Inflammatory macrophage treated with lipopolysaccharide for 1 hour (primary cell): ENCODE data around the gene CADM1.

Experiments
- DNase-seq, 2 donors: peaks; one replicate each; pipeline ENCODE4 v3.0.0-alpha.2; 2020 to 2022

Gene CADM1

DNA sequence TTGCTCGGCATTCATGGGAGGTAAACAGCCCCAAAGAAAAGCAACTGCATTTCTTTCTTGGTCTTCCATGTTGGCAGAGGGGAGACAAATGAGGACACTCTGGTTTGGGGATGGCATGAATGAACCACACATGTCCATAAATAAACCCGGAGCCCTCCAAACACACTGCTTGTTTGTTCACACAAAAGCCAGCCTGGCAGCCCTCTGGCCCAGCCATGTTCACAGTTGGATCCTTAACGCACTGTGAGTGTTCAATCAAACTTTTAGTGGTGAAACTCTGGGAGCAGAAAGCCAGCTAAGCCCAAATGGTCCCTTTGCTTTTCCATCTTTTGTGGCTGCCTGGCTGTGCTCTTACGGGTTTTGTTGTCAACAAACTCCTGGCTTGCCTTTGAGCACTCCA lies 336.8 kb downstream of the CADM1 start:
- no peak for DNase-seq

DNA sequence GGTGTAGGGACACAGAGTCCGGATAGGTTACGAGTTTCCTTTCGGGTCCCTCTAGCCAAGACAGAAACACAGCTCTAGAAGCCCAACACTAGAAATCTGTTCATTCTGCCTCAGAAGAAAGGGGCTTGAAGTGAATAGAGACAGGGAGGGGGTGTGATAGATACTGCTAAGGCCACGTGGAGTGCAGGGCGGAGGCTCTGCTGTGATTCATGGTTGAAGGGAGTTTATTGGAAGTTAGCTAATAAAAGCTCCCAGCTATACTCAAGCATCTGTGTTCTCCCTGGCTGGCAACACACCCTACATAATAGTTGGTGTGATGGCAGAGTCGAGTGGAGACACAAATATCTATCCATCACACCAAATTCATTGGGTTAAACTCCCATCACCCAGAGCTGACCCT lies 337.4 kb downstream of the CADM1 start:
- DNase-seq, result no peak

DNA sequence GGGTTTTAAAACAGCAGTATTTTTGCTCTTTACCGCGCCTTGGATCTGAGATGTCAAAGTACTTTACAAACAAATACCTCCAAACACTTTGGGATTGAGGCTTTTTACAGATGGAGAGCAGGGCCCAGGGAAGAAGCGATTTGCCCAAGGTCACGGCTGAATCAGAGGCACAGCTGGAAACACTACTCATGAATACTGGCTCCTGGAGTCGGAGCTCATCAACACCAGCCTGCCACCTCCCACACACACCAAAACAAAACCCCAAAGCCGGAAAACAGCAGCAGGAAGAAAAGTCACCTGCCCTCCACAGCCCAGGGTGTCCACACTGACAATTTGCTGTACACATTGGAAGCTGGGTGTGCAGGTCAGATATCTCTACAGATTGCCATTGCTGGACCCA lies 339.4 kb downstream of the CADM1 start:
- DNase-seq, result no peak

DNA sequence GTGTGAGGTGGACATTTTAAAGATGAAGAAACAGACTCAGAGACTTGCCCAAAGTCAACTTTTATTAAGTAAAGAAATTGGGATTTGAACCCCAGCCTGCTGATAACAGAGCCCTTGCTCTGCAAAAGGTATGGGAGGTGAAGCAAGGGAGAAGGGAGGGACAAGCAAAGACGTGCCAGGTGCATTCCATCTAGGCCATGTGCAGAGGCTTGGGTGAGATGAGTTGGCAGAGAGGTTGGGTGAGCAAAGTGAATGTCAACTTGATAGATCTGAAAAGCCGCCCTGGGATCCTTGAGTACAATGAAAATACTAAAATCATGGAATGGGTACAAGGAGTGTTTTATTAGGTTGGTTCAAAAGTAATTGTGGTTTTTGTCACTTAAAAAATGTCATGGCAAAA lies 341.3 kb downstream of the CADM1 start:
- DNase-seq, result no peak

DNA sequence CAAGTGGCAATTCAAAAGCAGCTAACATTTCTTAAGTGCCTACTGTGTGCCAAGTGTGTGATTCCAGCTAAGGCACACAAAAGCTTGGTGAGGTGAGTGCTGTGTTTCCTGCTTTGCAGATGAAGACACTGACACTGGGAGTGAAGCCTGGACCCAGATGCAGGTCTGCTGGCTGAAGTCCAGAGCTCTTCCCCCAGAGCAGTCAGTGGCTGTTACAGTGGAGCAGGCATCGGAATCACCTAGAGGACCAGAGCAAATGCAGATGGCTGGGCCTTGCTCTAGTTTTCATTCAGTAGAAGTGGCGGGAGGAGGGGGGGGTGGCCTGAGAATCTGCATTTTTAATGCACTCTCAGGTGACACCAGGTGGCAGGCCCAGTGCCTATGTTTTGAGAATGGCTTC lies 342.3 kb downstream of the CADM1 start:
- no peak for DNase-seq

DNA sequence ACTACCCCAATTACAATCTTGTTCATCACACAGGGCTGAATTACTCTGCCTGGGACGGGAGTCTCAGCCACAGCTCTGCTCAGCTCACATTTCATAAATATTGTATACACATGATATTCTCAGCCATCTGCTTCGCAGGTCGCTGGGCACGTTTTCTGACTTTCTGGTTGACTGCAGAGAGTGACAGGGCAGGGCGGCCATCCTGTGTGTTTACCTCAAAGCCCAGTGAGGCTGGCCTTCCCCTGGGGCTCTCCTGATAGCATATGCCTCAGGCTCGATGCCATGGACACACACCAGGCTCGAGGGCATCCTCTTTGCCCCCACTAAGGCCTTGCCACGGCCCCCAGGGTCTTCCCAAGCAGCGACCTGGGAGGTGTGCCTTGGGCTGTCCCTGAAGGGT lies 345.0 kb downstream of the CADM1 start:
- DNase-seq, result no peak

DNA sequence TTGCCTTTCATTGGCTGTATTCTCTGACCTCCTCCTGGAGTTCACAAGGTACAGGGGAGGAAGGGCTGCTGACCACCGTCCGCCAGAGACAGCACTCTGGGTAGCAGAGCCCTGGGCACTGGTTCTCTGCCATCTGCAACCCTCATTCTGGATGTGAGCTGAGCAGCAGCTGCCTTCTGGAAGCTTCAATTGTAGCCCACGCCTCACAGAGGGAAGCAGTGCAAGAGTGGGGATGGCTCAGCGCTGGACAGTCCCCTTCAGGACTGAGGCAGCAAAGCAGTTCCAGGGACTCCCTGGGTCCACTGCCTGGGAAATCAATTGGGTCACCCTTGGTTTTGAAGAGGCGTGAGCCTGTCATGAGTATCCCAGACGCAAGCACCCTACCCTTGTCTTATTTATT lies 346.2 kb downstream of the CADM1 start:
- no peak for DNase-seq

DNA sequence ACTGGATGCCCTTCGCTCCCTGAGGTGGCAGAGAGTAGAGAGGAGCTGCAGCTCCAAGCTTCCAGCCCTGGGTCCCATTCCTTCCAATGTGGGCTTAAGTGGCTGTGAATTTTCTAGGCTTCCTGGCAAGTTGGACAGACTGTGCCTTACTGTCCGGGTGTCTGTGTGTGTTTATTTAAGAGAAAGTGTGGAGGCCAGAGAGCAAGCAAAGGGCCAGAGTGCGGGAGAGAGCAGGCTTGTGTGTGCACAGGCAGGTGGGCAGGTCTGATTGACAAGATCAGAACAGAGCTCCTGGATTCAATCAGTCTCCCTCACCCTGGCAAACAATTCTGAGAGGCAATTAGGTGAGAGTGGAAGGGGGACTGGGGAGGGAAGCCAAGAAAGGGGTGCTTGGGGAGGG lies 347.0 kb downstream of the CADM1 start:
- DNase-seq, result no peak

DNA sequence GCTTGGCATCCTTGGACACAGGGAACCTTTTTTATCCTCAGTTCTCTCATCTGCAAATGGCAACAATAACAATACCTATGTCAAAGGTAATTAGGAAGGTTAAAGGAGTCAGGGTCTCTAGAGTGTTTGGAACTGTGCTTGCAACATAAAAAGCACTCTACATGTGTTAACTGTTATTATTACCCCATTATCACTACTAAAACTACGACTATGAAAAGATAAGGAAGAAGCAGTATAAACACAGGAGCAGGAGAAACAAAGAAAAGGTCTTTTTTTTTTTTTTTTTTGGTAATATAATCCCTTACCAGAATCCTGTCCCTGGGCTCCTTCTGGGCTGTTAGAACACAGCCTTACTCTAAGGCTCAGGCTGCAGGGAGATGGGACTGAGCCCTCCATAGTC lies 348.2 kb downstream of the CADM1 start:
- DNase-seq, result no peak

DNA sequence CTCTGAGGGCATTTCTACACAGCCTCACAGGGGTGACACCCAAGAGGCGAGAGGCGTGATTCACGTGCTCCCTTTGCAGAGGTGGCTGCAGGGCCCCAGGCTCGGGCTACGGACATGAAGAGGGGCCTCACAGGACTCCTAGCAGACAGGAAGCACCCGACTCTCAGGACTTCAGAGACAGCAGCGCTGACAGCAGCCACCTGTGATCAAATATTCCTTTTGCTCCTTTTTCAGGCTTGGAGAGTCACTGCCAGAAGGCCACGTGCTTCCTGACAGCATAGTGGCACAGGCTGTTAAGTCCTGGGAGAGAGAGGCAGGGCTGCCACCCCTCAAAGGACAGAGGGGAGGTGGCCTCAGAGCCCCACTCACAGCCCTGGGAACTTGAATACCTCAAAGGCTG lies 348.9 kb downstream of the CADM1 start:
- DNase-seq, result no peak

DNA sequence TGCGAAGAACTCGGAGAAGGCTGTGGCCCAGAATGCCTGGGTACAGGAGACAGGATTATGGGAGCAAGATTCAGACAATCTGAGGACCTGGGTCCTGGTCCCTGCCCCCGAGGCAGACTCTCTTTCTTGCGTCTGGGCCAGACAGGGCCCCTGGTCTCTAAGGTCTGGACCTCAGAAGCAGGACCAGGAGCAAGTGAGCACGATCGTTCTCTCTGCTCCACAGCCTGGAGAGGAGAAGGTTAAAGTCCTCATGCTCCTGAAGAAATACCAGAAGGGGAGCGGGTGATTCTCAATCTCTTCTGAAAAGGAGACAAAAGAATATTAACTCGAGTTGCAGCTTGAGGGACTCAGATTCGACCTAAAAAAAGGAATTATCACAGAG lies 349.9 kb downstream of the CADM1 start:
- DNase-seq, result no peak

DNA sequence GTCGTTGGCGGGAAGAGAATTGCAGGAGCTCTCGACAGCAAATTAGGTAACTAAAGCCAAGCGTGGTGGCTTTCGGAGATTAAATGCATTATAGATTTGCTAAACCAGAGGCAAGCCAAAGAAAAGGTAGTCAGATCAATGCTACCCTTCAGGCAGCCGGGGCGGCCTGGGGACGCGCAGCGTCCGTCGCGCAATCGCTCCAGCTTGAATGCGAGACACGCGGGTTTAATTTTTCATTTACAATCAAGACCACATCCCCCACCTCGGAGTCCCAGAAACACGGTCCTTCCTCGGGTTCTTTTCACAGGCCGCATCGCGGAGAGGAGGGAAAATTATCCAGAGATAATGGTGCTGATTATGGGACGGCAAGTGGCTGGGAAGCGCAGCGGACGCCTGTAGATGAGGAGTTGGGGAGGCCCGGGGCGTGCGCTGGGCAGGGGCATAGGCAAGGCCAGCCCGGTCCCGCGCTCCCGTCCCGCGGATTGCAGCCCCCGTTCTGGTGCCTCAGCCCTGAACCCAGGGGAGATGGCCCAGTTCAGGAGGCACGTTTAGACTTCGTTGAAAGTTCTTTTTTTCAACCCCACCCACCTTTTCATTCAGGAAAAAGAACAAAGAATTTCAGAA lies 350.4 kb downstream of the CADM1 start:
- no peak for DNase-seq

DNA sequence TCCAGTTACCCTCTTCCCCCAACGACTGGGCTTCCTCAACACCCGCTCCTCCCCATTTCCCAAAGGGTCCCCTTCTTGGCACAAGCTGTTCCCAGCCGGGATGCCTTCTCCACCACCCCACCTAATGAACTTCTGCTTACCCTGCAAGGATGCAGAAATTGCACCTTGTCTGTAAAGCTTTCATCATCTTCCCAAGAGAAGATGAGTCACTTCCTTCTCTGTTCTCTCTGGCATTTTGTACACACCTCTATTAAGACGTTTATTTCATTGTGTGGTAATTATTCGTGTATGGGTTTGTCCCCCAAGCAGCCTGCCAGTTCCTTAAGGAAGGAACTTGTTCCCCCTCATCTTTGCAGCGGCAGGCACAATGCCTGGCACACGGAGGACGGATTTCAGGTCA lies 351.1 kb downstream of the CADM1 start:
- DNase-seq, result no peak

DNA sequence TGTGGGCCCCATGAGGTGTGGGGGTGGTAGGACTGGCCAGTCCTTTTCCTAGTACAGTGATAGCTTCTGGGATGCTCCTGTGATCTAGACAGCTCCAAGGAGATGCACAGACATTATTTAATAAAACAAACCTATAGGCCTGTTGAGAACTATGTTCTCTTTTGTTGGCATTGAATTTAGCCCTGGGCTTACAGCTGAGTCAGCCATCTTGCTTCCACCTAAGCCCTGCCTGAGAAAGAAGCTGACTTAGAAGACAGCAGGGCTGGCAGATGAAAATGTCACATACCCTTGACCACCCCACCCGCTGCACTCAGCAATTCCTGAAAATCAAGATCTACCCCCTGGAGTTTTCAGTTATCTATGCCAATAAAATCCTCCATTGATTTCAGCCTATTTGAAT lies 353.2 kb downstream of the CADM1 start:
- DNase-seq, result no peak

DNA sequence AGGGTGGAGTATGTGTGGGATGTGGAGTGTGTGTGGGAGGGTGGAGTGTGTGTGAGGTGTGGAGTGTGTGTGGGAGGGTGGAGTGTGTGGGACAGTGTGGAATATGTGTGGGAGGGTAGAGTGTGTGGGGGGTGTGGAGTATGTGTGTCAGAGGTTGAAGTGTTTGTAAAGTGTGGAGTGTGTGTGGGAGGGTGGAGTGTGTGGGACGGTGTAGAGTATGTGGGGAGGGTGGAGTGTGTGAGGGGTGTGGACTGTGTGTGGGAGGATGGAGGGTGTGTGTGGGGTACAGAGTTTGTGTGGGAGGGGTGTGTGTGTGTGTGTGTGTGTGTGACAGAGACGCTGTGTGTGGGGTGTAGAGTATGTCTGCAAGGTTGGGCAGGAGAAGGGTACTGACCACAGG lies 355.5 kb downstream of the CADM1 start:
- DNase-seq, result no peak

DNA sequence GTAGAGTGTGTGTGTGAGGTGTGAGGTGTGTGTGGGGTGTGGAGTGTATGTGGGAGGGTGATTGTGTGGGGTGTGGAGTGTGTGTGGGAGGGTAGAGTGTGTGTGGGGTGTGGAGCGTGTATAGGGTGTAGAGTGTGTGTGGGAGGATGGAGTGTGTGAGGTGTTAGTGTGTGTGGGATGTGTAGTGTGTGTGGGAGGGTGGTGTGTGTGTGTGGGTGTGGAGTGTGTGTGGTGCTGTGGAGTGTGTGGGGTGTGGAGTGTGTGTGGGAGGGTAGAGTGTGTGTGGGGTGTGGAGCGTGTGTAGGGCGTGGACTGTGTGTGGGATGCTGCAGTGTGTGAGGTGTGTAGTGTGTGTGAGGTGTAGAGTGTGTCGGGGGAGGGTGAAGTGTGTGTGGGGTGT lies 356.1 kb downstream of the CADM1 start:
- DNase-seq, result no peak

DNA sequence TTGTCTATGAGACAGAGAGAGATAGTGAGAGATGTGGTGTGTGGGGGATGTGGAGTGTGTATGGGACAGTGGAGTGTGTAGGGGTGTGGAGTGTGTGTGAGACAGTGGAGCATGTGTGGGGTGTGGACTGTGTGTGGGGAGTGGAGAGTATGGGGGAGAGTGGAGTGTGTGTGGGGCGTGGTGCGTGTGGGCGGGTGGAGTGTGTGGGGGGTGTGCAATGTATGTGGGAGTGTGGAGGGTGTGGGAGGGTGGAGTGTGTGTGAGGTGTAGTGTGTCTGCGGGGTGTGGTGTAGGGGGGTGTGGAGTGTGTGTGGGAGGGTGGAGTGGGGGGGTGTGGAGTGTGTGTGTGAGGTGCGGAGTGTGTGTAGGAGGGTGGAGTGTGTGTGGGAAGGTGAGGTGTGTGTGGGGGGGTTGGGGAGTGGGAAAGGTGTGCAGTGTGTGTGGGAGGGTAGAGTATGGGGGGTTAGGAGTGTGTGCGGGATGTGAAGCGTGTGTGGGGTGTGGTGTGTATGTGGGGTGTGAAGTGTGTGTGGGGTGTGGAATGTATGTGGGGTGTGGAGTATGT lies 356.9 kb downstream of the CADM1 start:
- no peak for DNase-seq

DNA sequence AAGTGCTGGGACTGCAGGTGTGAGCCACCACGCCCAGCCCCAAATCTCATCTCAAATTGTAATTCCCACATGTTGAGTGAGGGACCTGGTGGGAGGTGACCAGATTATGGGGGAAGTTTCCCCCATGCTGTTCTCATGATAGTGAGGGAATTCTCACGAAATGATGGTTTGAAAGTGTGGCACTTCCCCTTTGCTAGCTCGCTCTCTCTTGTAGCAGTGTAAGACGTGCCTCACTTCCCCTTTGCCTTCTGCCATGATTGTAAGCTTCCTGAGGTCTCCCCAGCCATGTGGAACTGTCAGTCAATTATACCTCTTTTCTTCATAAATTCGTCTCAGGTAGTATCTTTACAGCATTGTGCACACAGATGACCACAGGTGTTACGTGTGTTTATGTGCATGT lies 357.8 kb downstream of the CADM1 start:
- no peak for DNase-seq

DNA sequence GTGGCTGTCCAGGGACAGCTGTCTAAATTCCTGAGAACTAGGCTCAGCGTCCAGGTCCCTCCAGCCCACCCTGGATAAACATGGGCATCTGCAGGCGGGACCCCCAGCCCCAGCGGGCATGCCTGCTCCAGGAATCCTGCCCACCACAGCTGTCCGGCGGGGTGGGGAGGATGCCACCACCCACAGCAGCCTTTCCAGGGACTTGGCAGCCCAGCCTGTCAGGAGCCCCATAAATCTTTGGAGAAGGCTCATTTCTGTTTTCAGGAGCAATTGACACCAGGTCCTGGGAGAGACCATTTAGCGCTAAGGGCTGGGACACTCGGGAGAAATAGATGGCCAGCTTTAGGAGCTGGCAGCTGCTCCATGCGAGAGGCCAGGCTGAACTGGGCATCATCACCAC lies 358.9 kb downstream of the CADM1 start:
- no peak for DNase-seq

DNA sequence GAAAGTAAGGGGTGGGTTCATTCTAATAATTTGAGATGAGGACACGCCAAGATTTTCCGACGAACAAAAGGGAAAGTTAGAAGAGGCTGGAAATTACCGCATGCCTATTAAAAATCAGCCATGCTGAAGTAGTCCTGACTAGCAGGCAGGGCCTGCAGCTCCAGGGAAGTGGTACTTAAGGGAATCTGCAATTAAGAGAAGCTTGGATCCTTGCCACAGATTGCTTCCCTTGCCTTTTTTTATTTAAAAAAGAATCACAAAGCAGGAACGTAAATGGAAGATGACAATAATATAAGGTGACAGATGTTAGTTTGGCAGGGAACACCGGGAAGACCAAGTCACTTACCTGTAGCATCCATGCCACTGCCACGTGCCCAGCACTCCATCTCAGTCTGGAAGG lies 359.3 kb downstream of the CADM1 start:
- no peak for DNase-seq

DNA sequence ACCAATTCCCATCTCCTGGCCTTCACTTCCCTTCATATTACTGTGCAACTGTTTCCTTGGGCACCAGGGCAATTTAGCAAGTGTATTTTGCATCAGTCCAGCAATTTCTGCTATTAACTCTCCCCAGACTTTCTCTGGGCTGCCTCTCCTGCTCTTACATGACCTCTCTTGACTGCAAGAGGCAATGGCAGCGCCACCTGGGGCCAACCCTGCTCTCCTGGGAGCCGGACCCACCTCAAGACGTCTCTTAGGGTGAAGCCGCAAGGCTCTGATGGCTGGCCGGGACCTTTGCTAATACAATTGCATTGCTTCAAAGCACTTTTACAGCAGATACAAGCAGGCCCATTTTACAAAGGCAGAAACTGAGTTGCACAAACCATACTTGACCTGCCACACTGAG lies 360.2 kb downstream of the CADM1 start:
- no peak for DNase-seq

DNA sequence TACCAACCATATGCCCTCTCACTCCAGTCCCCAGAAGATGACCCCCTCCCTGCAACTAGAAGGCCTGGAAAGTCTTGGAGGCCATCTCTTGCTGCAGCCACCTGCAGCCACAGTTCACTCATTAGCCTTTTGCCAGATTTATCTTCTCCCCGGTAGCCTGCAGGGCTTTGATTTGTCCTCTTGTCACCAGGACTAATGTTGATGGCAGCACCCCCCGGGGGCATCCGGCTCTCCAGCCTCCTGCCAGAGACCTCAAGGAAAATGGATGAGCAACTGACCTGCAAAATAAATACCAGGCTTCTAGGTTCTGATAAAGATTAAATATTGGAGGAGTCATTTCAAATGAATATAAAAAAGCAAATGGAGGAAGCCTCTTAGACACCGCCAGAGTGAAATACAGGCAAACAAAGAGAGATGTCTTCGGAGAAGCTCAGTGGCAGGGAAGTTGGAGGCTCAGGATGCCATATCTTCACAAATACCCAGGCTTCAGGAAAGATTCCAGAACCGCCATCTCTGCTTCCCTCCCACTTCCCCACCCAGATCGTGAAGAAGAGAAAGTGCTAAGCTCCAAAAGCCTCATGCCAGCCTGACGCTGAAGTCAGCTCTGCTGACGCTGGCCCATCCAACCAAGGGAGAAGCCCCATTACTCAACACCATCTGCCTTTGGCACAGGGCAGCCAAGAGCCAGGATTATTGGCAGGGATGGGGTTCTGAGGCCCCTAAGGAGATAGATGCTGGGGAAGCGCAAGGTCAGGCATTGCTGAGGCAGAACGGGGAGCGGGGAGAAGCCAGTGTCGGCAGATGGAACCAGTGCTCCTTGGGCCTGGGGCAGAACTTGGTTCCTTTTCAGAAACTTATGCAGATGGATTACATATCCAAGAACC lies 362.7 kb downstream of the CADM1 start:
- DNase-seq, result no peak

DNA sequence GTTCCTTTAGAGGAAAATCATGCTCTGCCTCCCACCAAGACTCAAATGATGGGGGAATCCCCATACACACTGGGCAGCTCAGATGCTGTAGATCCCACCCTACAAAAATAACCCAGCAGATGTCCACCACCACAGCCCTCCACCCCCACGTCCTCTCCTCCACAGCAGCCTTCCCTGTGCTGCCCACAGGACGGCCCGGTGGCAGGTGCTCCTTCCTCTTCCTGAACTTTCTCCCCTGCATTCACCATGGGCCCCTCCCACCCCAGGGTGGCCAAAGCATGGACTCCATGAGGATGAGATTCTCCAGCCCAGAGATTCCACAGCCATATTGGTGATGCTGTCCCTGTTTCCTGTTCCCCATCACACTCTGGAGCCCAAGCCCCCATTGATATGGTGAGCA lies 368.3 kb downstream of the CADM1 start:
- DNase-seq, result no peak

DNA sequence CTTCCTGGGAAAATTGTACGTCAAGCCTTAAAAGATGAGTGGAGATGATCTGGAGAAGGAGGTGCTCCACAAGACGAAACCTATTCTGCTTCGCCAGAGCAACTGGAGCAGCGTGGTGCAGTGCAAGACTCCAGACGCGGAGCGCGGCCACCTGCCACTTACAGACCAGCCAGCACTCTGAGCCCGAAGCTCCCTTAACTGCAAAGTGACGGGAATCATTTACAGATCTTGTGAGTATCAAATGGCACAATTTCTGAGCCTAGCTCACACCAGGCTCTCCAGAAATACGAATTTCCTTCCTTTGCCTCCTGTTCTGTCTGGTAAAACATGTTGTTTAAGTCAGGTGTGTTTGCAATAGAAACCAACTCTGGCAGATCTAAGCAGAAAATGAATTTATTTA lies 369.3 kb downstream of the CADM1 start:
- no peak for DNase-seq
